Activated CD4-positive, alpha-beta T cell treated with anti-CD3 and anti-CD28 coated beads, Interleukin-2, amount 50 U/mL, for 24 hours (primary cell): ENCODE measurements around the gene FRMPD3.

Experiments used
- DNase-seq, 2 donors: peaks; one replicate each; pipeline ENCODE4 v3.0.0-alpha.2; 2020; ENCODE audit warnings: low read depth in 1 of 2, low spot score in 1 of 2

Gene FRMPD3

DNA sequence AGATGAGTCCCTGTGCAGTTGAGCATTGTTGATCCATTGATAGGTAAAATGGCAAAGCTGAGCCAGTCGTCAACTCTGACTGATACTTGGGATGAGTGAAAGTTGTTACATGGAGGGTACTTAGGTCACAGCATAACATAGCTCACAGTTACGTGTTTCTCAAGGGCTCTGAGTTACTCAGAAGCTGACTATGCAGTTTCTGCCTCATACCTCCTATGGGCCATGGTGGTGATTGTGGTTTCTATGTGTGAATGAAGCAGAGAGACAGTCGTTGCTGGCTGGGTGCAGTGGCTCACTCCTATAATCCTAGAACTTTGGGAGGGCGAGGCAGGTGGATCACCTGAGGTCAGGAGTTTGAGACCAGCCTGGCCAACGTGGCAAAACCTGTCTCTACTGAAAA is 30.8 kb downstream of the FRMPD3 start:
- DNase-seq = no peak

- DNase-seq = no peak
Measured at GRCh38 chrX:107482046-107482445, 32.6 kb downstream of the FRMPD3 start.

- no peak for DNase-seq
Measured at GRCh38 chrX:107484002-107484726, 34.7 kb downstream of the FRMPD3 start.

- DNase-seq = no peak
Measured at GRCh38 chrX:107485013-107485412, 35.6 kb downstream of the FRMPD3 start.

DNA sequence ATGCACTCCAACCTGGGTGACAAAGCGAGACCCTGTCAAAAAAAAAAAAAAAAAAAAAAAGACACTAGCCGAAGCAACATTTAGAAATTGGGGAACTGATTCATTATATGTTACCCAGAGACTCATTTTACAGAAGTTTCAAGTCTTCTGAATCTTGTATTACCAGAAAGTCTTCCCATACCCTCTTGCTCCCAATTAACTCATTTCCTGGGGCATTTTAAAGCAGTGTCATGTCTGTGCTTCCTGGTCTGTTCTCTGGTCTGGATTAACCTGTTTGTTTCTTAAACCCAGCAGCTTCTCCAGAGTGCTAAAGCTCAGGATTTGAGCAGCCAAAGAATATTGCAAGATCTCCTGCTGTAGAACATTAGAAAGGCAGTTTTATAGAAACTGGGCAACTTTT is 43.7 kb downstream of the FRMPD3 start:
- DNase-seq = no peak

DNA sequence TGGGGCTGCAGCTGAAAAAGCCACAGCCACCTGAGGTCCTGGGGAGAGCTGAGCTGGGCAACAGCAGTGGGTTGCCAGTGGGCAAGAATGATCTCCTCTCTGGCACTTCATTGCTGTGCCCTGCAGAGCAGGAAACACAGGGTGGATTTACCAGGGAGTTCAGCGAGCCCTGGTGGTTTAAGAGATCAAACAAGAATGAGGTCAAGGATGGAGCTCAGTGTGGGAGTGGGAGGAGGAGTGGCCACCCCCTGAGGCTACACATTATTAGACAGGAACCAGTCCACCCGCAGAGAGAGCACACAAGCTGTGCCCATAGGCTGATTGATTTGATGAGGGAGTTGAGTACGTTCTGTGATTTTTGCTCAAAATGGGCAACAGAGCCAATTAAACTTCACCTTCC is 47.3 kb downstream of the FRMPD3 start:
- DNase-seq = no peak
